Measurements from ENCODE around the gene COMT.

DNA sequence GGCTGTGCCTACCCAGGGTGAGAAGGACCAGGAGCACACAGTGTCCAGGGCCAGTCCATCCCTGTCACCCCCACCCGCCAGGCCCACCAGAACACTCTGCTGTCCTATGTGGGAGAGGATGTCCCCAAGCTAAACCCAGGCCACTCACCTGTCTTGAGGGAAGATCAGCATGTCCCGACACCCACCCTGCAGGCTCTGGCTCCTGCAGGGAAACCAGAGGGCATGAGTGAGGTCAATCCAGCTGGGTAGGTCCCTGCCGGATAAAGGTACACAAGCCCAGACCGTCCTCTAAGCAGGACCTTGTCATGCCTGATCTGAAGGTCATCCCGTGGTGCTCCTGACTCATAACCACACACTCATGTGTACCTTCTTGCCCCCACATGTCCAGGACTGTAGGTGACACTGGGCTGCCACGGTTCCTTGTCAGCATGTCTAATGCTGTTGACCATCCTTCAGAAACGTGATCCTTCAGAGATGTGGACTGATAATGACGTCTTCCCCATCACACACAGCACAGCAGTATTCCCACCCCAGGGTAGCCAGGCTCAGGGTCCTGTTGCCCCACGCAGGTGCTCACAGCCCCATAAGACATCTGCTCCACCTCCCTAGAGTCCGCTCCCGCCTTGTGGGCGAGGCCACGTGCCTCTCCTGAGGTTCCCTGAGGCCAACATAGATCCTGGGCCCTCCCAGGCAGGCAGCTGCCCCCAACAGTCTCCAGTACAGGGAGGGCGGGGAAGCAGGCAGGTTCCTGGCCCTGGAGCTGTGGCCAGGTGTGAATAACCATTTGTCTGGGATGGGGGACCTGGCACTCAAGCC is 68.9 kb downstream of the COMT start:
- TF ChIP-seq, protein P1, sequence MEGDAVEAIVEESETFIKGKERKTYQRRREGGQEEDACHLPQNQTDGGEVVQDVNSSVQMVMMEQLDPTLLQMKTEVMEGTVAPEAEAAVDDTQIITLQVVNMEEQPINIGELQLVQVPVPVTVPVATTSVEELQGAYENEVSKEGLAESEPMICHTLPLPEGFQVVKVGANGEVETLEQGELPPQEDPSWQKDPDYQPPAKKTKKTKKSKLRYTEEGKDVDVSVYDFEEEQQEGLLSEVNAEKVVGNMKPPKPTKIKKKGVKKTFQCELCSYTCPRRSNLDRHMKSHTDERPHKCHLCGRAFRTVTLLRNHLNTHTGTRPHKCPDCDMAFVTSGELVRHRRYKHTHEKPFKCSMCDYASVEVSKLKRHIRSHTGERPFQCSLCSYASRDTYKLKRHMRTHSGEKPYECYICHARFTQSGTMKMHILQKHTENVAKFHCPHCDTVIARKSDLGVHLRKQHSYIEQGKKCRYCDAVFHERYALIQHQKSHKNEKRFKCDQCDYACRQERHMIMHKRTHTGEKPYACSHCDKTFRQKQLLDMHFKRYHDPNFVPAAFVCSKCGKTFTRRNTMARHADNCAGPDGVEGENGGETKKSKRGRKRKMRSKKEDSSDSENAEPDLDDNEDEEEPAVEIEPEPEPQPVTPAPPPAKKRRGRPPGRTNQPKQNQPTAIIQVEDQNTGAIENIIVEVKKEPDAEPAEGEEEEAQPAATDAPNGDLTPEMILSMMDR (IDR thresholded peaks at IDR 0.05): no peak
- TF ChIP-seq POLR2AphosphoS5 (IDR thresholded peaks at IDR 0.05): no peak
- TF ChIP-seq POLR2A (IDR thresholded peaks at IDR 0.05): no peak
